ENCODE data around the gene PADI1.
A peak's percentile ranks its signal among the peaks of the same experiment; 100 is the strongest.

Gene PADI1

DNA sequence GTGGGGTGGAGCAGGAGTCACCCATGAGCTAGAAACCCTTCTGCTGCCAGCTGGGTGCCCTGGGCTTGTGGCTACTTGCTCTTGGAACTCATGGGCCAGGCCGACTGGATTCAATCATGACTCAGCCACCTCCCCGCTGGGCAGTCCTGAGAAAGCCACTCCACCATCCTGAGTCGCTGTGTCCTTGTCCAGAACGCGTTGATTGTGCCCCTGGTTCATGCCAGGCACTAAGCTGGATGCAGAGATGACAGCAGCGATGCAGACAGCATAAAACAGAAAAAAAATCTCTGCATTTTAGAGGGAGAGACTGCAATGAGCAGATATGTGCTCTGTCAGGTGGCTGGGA is 10.6 kb downstream of the PADI1 start:
- DNase-seq, result no peak

DNA sequence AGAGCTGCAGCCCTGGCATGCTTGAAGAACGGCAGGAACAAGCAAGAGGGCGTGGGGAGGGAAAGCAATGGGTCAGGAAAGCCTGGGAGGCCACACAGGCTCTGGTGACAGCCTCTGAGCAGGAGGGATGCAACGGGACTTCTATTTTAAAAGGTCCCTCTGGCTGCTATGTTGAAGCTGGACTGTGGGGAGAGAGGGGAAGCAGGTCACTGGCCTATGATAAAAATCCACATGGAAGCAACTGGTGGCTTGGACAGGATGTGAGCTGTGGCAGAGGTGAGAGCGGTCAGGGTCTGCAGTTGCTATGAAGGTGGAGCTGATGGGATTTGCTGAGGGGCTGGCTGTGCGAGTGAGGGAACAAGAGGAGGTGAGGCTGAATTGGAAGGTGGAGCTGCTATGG is 11.2 kb downstream of the PADI1 start:
- no peak for DNase-seq

DNA sequence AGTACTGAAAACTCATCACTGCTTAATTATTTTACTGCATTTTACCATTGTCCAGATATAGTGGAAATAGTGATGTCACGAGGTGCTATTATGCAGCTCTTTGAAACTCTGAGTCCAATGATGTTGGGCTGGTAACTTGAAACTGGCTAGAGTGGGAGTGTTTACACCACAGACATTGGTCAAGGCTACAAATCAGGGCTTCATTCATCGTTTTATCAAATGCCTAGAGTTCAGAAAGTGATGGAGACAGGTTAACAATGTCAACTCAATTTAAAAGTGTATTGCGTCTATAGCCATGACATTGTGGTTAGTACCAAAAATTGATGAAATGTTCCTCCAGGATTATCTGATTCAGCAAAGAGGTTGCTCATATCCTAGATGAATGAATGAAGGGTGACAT is 12.7 kb downstream of the PADI1 start:
- DNase-seq, result no peak

DNA sequence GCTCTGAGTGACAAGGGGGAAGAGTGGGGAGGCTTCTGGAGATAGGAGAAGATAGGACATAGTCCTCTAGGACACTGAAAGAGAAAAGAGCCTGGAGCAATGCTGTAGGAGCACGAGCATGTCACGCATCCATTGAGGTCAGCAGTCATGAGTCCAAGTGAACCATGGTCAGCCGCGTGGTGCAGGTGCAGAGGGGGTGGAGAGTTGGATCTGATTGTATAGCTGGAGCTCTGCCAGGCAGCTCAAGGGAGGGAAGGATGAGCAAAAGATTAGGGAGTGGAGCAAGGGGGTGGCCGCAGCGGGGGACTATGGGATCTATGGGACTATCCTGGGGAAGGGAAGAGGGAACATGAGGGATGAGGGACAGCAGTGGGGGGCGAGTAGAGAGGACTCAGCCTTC is 14.0 kb downstream of the PADI1 start:
- no peak for DNase-seq

DNA sequence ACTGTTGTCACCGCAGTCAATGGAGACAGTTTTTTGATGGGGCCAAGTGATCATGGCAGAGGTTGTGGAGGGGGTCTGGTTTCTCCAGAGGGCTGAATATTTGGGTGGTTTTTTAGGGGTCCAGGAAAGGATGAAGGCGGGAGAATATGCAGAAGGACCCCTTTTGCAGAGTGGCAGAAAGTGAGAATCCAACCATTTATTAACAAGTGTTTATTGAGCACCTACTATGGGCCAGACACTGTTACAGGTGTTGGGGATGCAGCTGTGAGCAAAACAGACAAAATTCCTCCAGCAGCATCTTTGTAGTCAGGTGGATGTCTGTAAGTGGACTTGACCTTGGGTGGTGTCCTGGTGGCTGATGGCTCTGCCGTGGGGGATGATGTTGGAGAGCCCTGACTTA is 15.4 kb downstream of the PADI1 start:
- DNase-seq, result no peak

DNA sequence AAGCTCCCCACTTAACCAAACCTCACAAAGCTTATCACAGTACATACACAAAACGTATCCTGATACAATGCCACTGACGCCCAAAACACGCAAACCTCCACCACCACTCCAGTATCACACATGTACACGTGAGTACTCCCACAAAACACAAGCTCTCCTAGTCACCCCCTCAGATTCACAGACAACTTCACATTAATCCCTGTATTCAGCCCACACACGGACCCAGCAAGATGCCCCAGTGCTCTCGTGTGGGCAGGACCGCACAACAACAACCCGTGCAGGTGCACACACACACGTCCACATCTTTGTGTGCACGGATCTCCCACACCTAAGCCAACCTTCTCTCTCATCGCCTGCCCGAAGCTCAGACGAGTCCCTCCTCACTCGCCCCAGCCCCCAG is 17.6 kb downstream of the PADI1 start:
- DNase-seq, result no peak

DNA sequence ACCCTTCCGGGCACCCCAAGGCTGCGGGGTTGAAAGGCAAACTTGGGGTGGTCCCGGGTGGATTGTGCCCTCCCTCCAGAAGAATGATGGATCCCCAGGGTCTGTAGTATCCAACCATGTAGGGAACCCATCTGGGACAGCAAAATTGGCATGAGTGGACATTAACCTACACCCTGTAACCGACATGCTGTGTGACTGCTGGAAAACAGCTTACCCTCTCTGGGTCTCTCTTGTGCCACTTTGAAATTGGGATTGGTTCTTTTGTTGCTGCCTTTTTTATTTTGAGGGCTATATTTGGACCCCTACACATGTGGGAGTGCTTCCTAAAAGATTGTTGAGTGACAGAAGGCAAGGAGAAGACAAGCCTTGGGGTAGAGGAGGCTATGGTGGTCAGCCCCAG is 19.5 kb downstream of the PADI1 start:
- DNase-seq, result no peak

DNA sequence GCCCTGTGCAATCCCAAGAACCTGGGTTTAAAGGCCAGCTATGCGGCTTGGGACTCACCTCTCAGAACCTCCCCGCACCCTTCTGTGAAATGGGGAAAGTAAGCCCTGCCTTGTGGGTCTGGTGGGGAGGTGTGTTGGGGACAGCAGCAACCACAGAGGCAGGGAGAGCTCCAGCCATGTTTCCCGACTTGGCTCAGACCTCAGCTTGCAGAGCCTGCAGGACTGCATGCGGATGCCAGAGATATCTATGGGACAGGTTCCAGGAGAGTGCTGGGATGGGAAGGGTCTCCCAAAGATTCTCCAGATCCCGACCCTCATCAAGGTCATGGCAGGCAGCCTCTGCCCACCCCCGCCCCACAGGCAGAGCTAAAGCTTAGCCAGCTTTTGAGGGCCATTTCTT is 20.2 kb downstream of the PADI1 start:
- no peak for DNase-seq

DNA sequence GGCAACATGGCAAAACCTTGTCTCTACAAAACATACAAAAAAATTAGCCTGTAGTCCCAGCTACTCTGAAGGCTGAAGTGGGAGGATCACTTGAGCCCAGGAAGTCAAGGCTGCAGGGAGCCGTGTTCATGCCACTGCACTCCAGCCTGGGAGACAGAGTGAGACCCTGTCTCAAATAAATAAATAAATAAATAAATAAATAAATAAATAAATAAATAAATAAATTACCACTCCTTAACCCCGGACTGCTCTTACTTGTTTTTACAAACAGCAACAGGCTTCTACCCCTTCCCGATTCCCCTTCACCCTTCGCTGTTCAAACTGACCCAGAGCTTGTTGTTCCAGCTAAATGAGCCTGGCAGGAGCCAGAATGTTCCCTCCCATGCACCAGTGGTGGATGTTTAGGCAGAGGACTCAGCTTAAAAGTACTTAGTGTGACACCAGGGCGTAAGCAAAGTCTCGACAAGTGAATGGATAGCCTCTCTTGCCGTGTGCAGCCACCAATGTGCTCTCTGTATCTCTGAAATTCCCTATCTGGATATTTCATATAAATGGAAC is 22.5 kb downstream of the PADI1 start:
- DNase-seq, result no peak

DNA sequence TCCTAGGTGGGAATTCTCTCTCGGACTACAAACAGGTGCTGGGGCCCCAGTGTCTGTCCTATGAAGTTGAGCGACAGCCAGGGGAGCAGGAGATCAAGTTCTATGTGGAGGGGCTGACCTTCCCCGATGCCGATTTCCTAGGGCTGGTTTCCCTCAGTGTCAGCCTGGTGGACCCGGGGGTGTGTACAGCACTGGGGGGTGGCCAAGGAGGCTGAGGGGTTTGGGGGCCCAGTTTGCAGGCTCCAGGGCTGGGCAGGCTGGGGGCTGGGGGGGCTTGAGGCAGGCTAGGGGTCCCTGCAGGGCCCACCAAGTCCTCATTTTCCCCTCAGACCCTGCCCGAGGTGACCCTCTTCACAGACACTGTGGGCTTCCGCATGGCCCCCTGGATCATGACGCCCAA is 23.7 kb downstream of the PADI1 start:
- no peak for DNase-seq

DNA sequence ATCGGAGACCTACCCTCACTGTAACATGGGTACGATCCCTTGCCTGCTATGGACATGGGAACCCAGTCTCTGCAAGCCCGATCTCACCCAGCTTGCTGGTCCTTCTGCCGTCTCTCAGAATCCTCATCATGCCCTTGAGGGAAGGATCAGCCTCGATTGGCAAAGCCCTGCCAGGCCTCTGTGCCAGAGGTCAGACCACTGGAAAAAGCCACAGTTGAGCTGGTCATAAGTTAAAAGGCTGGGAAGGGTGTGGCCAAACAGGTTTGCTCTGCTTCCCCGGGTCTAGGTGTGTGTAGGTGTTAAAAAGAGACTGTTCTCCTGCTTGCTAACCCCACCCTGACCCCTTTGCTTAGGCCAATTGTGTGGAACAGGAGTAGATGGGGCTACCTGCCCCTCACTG is 24.5 kb downstream of the PADI1 start:
- DNase-seq, result no peak

DNA sequence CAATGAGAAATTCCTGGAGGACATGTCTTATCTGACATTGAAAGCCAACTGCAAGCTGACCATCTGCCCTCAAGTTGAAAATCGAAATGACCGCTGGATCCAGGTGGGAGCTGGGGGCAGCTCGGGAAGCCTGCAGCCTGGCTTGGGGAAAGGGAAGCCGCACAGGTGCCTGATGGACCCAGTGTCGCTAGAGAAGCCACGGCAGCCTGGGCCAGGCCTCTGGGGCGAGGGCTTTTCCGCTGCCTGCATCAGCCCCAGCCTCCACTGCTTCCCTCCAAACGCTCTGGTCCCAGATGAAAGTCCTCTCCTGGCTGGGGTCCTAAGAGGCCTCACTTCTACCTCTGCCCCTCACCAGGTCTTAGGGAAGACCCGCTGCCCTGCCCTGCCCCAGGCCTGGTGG is 25.2 kb downstream of the PADI1 start:
- no peak for DNase-seq

DNA sequence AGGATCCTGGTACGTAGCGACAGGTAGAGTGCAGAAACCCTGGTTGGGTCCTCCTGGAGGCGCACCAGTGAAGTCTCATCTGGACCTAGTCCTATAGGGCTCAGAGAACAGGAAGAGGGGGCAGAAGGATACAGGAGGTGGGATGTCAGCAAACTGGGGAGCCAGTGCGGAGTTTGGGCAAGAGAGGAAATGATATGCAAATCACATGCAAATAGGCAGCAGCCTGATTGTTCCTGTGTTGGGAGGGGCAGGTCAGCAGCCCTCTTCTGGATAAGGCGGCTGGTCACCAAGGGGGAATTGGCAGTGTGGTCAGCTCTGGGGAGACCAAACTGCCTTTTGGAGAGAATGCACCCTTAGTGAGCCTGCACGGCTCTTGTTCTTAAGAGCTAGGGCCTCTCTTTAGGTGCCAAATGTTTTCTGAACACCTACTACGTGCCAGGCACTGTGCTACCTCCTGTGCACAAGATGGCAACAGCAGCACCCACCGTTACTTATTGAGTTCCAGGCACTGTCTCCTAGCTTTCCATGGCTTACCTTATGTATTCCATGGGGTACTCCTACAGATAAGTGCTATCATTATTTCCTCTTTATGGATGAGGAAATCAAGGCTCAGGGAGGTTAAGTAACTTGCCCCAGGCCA is 25.9 kb downstream of the PADI1 start:
- DNase-seq, result no peak

DNA sequence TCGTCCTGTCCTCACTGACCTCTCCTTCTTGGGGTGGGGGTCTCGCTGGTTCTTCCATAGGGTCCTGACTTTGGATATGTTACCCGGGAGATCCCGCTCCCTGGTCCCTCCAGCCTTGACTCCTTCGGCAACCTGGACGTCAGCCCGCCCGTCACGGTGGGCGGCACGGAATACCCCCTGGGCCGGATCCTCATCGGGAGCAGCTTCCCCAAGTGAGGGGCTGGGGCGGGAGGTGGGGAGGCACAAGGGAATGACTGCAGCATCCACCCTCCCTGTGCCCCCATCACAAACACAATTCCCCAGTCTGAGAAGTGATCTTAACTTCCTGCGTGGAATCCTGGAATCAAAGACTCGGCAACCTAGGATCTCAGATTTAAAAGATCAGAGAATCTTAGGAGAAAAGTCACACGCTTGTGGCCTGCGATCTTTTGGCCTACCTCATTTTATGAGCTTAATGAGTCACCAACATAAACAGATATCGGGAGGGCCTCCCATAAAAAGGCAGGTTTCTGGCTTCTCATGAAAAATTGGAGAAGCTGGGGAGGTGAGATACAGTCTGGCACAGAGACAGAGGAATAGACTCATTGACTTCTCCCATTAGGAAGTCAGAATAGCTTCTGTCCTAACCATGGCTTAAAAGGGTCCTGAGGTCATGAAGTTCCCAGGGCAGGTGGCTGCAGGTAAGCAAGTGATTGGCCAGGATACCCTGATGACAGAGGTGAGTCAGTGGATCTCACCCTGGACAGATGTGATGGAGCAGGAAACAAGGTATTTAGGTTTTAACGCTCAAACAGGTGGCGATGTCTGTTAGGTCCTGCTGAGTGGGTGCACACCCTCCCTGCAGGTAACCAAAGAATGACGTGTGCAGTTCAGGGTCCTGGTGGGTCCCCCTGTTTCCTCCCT is 28.1 kb downstream of the PADI1 start:
- DNase-seq, result no peak

DNA sequence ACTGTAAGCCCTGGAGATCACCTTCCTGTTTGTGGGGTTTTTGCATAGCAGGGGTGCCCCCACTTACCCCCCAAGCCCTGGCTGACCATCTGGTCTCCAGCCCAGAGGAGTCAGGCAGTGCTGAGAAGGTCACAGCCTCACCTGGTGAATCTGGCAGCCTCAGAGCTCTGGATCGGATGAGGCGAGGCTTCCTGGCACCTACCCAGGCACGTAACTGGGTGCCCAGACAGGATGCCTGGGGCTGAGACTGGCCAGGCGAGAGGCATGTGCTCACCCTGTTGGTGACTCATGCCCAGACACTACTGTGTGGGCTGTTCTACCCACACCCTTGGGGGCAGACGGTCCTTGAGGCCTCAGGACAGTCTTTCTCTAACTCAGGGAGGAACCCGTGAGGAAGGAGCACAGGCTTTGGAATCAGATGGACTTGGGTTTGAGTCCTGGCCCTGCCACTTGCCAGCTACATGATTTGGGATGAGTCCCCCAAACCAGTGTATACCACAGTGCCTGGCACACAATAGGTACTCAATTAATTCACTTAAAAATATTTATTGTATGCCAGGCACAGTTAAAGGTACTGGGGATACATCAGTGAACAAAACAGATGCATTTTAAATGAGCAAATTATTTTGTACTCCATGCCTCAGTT is 28.9 kb downstream of the PADI1 start:
- peak in 36 of 51 donors; percentile 4 to 67 (median 27) for DNase-seq

DNA sequence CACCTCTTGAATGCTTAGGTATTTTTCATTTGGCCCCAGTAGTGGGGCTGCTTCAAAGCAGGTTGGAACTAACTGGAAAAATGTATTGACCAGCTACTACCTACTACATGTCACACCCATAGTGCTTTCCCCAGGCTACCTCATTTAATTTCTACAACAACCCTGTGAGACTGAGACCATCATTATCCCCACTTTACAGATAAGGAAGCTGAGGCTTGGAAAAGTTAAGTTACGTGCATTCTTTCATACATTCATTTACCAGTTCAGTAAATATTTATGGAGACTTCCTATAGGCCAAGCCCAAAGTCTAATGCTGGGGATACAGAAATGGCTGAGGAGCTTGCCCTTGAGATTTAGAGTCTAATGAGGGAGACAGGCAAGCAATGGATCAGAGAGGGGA is 29.5 kb downstream of the PADI1 start:
- DNase-seq, result no peak

DNA sequence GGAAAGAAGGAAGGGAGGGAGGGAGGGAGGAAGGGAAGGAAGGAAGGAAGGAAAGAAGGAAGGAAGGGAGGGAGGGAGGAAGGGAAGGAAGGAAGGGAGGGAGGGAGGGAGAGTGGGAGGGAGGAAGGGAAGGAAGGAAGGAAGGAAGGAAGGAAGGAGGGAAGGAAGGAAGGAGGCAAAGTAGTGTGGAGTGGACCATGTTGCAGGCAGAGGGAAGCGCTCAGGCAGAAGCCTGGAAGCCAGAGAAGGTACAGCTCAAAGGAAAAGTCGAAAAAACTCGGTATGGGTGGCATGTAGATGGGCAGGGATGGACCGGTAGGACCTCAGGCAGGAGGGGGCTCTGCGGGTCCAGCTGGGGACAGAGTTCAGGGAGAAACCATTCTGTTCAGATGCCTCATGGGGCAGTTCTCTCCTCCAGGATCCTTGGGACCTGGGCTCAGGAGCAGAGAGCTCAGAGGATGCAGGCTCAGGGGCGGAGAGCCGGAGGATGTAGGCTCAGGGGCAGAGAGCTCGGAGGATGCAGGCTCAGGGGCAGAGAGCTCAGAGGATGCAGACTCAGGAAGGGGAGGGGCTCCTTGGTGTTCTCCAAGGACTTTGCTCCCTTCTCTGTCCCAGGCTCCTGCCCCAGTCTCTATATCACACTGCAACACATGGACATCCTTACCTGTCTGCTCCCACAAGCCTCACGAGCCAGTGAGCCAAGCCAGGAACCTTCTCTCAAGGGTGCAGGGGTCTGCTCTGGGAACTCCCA is 30.4 kb downstream of the PADI1 start:
- no peak for DNase-seq

DNA sequence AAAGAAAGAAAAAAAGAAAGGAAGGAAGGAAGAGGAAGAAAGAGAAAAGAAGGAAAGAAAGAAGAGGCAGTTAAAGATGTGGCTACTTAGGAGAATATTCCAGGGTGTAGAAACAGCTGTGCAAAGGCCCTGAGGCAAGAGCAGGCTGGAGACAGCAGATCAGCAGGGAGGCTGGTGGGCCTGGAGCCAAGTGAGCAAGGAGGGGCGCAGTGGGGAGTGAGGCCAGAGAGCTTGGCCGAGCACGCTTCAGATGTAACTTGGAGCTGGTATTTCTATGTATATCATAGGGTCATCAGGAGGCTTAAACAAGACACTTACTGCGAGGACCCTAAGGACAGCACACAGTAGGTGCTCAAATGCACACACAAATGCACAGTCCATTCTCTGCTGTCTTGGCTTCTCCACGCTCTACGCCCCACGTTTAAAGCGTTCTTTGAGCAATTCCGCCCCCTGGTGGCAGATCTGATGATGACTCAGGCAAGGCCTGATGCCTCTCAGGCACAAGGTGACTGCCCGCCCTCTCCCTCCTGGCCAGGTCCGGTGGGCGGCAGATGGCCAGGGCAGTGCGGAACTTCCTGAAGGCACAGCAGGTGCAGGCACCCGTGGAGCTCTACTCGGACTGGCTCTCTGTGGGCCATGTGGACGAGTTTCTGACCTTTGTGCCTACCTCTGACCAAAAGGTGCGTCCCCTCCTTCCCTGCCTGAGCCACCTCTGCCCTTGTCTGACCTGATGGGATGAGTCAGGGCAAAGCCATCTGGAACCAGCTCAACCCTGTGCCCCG is 32.0 kb downstream of the PADI1 start:
- peak in 49 of 51 donors; percentile 19 to 94 (median 69) for DNase-seq

DNA sequence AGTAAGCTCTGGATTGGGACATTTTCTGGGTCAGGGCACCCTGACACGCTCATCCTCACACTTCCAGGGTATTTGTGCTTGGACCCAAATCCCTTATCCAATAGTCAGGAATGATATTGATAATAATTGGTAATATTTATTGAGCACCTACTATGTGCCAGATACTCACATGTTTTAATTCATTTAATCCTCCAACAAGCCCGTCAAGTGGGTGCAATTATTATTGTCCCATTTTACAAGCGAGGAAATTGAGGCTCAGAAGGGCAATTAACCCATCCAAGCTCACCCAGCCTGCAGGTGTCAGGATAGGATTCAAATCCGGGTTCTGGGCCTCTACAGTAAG is 32.6 kb downstream of the PADI1 start:
- DNase-seq, result no peak

DNA sequence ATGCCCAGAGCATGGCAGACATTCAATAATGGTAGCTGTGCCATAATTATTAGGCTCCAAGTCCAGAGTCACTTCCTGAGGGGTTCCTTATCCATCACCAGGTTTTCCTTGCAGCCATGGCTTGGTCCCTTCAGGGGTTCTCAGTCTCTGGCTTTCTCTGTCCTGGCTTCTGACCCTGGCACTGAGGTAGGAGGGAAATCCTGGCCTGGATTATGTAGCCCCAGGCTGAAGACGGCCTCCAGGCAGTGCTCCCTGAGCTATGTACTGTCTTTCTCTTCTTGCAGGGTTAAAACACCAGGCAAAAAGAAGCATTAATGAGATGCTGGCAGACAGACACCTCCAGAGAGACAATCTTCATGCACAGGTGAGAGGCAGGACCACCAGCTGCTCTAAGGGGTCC is 34.5 kb downstream of the PADI1 start:
- DNase-seq, result peak in 34 of 51 donors; percentile 2 to 62 (median 30)

Measured in hypothalamus (tissue), 51 donors.